NAMALWA (cell line): Measurements from ENCODE around the gene PSMD8.
"Not testable (repeated sequence)": the region's sequence is repeated elsewhere in the genome, so short reads cannot be mapped to it uniquely, and the experiment has no call there.

Experiments used
- DNase-seq: peaks from one replicate; pipeline ENCODE4 v3.0.0-alpha.2; 2015; ENCODE audit warnings: low spot score

The PSMD8 gene

DNA sequence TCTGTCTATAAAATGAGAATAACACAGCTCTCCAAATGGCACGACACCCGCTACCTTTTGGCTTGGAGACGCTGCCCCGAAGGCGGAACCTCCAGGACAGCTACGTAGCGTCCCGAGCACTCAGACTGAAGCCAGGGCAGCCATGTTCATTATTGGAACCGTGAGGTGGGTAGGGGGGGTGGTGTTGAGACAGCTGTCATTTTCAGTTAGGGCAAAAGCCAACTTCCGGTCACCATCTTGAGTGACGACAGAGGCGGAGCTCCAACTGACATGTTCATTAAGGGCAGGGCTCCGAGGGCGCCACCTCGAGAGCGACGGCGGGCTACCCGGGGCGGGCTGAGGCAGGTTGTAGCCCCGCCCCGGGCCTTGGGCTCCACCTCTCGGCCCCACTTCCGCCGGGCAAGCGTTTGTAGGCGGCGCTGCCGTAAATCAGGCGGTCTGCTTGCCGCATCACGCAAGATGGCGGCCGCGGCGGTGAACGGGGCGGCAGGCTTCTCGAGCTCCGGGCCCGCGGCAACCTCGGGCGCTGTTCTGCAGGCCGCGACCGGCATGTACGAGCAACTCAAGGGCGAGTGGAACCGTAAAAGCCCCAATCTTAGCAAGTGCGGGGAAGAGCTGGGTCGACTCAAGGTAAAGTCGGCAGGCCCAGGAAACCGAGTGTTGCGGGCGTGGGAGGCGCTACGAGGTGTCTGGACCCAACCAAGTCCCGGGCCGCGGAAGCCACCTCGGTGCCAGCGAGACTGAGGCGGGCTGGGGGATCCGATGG lies at the start of gene PSMD8:
Gene PSMD8, plus strand, starts transcription at position 240 of the 766 bp plus-strand sequence. Its CDS starts 31 bp downstream, at position 271.
- DNase-seq = peak; percentile 99

DNA sequence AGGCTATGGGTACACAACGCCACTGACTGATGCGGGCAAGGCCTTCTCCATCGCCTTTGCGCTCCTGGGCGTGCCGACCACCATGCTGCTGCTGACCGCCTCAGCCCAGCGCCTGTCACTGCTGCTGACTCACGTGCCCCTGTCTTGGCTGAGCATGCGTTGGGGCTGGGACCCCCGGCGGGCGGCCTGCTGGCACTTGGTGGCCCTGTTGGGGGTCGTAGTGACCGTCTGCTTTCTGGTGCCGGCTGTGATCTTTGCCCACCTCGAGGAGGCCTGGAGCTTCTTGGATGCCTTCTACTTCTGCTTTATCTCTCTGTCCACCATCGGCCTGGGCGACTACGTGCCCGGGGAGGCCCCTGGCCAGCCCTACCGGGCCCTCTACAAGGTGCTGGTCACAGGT lies 47.8 kb upstream of the PSMD8 start:
- no peak for DNase-seq

DNA sequence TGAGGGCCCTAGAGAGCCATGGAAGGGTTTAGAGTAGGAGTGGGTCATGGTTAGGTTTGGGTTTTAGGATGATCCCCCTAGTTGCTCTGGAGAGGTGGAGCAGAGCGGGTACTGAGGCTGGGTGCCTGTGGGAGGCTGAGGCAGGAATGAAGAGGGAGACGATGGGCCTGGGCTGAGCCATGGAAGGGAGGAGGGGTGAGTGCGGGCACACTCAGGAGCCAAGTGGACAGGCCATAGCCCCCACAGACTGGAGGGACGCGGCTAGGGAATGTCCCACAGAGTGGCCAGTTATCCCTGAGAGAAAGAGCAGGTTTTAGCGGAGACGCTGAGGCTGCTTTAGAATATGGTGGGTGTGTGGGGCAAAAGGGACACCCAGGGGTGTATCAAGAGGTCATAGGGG lies 44.7 kb upstream of the PSMD8 start:
- DNase-seq = no peak

- DNase-seq = no peak
These were observed 42.6 kb upstream of the PSMD8 start for GRCh38 chr19:38331728-38332127.

DNA sequence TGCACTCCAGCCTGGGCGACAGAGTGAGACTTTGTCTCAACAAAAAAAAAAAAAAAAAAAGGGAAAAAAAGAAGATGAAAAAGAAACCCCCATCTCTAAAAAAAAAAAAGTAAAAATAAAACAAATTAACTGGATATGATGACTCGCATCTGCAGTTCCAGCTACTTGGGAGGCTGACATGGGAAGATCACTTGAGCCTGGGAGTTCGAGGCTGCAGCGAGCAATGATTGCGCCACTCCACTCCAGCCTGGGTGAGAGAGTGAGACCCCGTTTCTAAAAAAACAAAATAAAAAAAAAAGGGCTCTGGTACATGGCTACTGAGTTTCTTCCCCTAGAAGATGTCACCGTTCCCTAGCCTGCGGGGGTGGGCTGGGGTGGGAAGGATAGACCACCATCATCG lies 41.1 kb upstream of the PSMD8 start:
- DNase-seq = no peak

DNA sequence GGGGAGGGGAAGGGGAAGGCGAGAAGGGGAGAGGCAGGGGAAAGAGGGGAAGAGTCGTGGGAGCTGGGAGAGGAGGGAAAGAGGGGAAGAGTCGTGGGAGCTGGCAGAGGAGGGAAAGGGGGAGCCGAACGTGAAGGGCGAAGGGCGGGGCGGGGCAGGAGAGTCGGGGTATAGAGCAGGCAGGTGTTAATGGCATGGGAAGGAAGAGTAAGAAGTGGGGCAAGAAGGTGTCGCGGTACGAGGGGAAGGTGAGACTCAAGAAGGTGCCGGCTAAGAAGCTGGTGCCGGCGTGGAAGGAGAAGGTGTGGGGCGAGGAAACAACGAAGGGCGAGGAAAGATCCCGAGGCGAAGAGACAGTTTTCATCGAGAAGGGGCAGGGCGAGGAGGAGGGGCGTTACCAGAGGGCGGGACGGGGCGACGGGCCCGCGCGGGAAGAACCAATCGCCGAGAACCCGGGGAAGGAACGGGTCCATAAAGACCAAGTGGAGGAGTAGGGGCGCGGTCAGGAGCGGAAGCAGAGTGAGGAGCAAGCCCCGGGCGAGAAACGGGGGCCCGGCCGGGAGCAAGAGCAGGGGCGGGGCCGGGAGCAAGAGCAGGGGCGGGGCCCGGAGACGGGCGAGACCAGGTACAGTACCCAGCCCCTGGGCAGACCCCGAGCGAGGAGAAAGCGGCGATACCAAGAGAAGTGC lies 38.3 kb upstream of the PSMD8 start:
- peak; percentile 97 for DNase-seq

GRCh38 chr19:38336638-38337359 lies 37.6 kb upstream of the PSMD8 start:
- DNase-seq = peak; percentile 96

DNA sequence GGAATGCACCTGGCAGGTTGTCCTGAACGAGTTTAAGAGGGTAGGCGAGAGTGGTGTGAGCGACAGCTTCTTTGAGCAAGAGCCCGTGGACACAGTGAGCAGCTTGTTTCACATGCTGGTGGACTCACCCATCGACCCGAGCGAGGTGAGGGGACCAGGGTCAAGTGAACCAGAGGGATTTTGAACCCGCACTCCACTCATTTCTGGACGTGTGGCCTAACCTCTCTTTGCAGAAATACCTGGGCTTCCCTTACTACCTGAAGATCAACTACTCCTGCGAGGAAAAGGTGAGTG lies 37.1 kb upstream of the PSMD8 start:
- no peak for DNase-seq

DNA sequence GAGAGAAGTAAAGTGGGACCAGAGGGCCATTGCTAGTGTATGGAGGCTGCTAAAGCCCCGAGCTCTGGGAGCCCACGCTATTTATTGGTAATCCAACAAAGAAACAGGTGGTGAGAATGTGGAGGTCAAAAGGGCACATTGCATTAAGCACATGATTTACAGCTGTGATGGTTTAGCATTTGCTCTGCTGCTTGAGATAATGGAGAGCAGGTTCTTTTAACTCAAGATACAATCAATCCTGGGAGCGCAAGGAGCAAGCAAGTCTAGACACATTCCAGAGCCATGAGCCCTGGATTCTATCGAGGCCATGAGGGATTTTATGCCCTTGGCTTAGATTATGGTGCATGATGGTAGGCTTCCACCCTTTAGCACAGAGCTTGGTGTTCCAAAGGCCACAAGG lies 35.4 kb upstream of the PSMD8 start:
- not testable (repeated sequence) for DNase-seq

DNA sequence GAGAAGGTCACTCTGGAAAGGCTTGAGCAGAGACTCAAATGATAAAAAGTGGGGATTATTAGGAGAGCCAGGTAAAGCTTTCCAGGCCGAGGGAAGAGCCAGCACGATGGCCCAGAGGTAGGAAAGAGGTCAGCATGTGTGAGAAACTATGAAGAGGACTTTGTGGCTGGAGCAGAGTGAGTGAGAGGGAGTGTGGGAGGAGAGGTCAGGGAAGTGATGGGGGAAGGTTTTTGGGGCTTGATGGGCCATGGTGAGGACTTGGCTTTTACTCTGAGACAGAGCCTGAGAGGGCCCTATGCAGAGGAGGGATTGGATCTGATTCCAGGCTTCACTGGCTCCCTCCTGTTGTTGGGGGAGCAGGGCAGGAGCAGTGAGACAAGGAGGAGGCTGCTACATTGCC lies 33.4 kb upstream of the PSMD8 start:
- DNase-seq = no peak

GRCh38 chr19:38346837-38347236 lies 27.5 kb upstream of the PSMD8 start:
- no peak for DNase-seq

- DNase-seq = no peak
These were observed 23.5 kb upstream of the PSMD8 start for GRCh38 chr19:38350883-38351282.

- DNase-seq = no peak
These were observed 22.4 kb upstream of the PSMD8 start for GRCh38 chr19:38351865-38352395.

DNA sequence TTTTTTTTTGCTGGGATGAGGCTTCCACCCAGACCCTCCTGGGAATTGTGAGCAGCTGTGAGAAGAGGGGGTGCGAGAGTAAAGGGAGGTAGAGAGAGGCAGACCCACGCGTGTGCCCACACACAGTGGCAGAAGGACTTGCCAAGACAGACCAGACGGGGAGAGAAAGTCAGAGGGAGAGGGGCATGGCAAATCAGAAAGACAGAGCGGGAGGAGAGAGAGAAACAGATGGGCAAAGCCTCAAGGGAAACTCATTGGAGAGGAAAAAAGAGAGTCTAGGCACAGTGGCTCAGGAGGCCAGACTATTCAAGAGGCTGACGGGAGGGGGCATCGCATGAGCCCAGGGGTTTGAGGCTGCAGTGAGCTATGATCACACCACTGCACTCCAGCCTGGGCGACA lies 21.8 kb upstream of the PSMD8 start:
- no peak for DNase-seq

DNA sequence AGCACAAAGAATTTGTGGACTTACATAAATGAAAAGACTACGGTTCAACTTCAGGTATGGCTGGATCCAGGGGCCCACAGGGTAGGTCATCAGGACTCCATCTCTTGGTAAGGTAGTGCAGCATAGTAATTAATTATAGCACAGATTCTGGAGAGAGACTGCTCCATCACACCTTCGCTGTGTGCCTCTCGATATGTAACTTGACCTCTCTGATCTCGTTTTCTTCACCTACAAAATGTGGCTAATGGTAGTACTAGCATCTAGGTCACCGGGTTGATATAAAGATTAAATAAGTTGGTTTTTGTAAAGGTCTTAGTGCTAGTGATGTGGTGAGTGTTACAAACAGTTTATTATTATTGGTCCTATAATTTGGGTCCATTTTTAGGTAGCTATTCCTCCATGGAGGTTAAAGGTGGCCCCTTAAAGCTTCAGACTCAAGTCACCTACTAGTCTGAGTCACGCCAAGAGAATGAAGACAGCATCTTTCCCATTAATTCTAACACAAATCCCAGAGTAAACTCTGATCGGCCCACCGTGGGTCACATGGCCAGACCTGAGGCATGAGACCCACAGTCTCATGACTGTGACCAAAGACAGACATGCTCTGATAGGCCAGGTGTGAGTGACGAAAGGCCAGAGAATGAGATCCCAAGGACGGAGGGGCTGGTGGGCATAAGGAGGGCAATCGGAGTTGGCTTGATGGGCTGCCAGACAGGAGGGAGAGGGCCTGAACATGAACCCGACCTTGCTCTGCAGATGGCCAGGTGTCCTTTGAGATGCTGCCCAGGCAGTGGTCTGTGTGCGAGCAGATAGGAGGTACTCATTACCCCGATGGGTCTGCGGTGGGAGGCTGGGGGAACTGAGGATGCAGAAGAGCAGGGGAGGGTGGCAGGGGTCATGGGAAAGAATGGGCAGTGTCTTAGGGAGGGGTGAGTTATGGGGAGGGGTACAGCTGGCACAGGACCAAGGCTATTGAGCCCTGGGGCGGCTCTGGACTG lies 18.3 kb upstream of the PSMD8 start:
- no peak for DNase-seq

DNA sequence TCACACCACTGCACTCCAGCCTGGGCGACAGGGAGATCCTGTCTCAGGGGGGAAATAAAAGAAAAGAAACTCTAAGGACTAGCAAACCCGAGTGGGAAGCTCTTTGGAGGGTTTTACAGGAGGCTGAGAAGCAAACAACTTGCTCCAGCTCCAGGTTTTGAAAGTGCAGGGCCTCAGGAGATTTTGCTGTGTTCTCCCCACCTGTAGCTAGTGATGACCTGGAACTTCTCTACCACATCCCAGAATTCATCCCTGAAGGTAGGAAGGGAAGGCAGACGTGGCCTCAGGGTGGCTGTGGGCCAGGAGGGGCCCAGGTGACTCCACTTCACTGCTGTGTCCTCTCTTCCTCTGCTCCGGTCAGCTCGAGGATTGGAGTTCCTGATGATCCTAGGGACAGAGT lies 16.3 kb upstream of the PSMD8 start:
- DNase-seq = no peak

DNA sequence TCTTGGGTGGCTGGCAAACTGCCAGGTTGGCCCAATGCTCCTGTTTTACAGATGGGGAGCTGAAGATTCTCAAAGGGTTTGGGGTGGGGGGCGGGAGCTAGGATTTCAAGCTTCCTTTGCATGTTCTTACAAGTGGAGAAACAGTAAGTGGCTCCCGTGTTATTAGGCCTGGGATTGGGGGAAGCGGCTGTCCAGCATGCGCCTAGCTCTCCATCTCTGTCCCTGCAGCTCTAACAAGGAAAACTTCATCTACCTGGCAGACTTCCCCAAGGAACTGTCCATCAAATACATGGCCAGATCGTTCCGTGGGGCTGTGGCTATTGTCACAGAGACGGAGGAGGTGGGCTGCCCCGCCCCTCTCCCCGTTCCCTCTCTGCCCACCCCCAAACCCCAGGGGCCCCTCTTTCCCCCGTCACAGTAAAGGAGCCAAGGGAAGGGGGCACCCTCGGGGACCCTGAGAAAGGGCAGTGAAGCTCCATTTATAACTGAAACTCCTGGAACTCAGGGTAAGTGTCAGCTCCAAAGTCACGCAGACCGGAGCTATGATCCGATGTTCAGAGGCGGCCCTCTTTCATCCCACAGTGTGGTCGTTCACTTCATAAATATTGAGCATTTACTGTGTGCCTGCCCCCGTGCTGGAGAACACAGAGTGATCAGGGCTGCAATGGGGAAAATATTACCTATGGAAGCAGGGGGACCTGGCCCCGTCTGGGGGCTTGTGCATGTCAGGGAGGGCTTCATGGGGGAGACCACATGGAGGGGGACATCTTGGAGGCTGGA lies 14.9 kb upstream of the PSMD8 start:
- DNase-seq = no peak

DNA sequence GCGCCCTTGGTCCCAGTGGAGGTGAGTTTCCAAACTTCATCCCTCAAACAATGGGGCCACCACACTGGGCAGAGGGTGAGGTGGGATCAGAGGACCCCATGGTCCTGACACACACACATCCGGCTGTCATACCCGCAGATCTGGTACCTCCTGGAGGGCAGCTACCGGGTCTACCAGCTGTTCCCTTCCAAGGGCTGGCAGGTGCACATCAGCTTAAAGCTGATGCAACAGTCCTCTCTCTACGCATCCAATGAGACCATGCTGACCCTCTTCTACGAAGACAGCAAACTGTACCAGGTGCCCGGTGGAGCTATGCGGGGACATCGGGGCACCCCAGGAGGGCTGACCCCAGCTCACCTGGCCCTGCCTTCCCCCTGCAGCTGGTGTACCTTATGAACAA lies 14.0 kb upstream of the PSMD8 start:
- peak; percentile 39 for DNase-seq

DNA sequence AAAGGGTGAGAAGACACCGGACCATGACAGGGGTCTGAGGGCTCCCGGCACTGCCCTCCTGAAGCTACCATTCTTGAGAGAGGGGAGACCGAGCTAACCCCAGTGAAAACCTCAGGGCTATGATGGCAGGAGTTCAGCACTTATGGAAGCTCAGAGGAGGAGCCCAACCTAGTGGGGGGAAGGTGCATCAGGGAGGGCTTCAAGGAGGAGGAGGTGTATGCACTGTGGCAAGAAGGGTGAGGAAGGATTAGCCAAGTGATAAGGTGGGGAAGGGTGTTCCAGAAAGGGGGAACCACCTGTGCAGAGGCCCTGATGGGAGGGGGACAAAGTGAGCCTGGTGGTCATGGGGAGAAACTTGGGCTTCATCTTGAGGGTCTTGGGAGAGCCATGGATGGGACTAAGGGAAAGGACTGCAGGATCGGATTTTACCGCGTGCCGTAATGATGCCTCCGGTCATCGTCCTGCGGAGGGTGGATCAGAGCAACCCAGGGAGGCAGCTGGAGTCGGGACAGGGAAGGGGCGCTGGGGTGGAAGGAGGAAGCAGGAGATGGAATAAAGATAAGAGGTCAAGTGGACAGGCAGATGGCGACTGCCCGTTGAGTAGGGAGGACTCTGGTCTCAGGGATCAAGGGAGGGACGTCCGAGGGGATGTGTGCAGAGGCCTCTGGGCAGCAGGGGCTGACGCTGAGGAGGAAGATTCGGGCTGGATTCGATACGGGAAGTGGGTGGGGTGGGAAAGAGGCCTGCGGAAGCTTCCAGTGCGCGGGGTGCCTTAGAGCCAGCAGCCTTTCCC lies 13.3 kb upstream of the PSMD8 start:
- no peak for DNase-seq

DNA sequence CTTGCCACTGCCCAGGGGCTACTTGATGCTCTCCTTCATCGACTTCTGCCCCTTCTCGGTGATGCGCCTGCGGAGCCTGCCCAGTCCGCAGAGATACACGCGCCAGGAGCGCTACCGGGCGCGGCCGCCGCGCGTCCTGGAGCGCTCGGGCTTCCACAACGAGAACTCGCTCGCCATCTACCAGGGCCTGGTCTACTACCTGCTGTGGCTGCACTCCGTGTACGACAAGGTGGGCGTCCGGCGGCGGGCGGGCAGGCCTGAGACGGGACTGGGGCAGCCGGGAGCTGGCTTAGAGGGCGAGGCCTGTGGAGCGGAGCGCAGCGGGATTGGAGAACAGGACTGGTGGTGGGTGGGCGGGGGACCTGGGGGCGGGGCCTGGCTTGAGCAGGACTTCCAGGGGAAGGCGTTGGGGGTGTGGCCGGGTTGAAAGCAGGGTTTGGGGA lies 12.7 kb upstream of the PSMD8 start:
- DNase-seq = peak; percentile 55
